Measurements from ENCODE around the gene PIPOX.

- TF ChIP-seq CTCF (IDR thresholded peaks at IDR 0.05): no peak
- no peak for TF ChIP-seq POLR2A (IDR thresholded peaks at IDR 0.05)
Measured at GRCh38 chr17:29008591-29008990, 34.4 kb upstream of the PIPOX start.
